SK-N-MC (cell line): ENCODE measurements around the gene COQ9.

ENCODE experiments used
- EZH2 ChIP-seq: fragments of 200-600 bp; sonication (generic); IDR thresholded peaks from one replicate; pipeline ENCODE4 v1.6.1; 2017; ENCODE audit warnings: antibody characterized with exemption
- POLR2AphosphoS5 ChIP-seq: IDR thresholded peaks from 2 replicates; pipeline ENCODE4 v1.6.1; 2012; ENCODE audit warnings: mild to moderate bottlenecking, low read depth, low read length, borderline replicate concordance

GRCh38 chr16:57485916-57486857 is 38.9 kb downstream of the COQ9 start, which contains the start of gene DOK4:
- no peak for TF ChIP-seq POLR2AphosphoS5
- no peak for TF ChIP-seq EZH2
